HCT116 (cell line): ENCODE results near the gene SH2B2. TPM values are rescaled to one million over a fixed set of nuclear protein-coding genes. Genes with fewer than 3 reads are reported as not detected.
"Not testable (repeated sequence)": the region's sequence is repeated elsewhere in the genome, so short reads cannot be mapped to it uniquely, and the experiment has no call there.

Experiments
- ATAC-seq: fragments of 200-7000 bp; cut with Tn5 transposase; 2 replicates; pipeline ENCODE4 v1.9.1; 2020; ENCODE audit warnings: mild to moderate bottlenecking, moderate library complexity
- BruUV-seq: library from RNA; stranded (reverse); fragments of 400-500 nt; replicated peaks from 2 replicates; lab custom pipeline; 2021; lab: Mats Ljungman, UMichigan
- CTCF ChIA-PET: fragments of 300-600 bp; sonication (Branson Sonifier 250); formaldehyde crosslinking; loops from one replicate; lab custom pipeline; 2021; ENCODE audit warnings: antibody characterized with exemption; lab: Charles Lee
- POLR2A ChIA-PET: fragments of 300-600, 350-600 bp; sonication (Branson Sonifier 250); formaldehyde crosslinking; loops from one replicate; lab custom pipeline; 2021; ENCODE audit warnings: antibody characterized with exemption; lab: Charles Lee
- RAD21 ChIA-PET, 2 experiments: fragments of 300-600 bp; sonication (Branson Sonifier 250); formaldehyde crosslinking; loops; one replicate each; lab custom pipeline; 2023; ENCODE audit warnings: low total read pairs in 2 of 2; ENCODE audit not compliant: uncharacterized antibody in 2 of 2, unreplicated experiment in 2 of 2, low non-redundant PET in 1 of 2; lab: Charles Lee
- DNase-seq: peaks from one replicate; pipeline ENCODE4 v3.0.0-alpha.2; 2010; ENCODE audit warnings: low read depth, low spot score
- H2AFZ ChIP-seq: fragments of 200-600 bp; shearing (Covaris generic), sonication (generic); 2 replicates; pipeline ENCODE4 v1.6.1; 2017; ENCODE audit warnings: low read depth, mixed run types, mixed read lengths, antibody characterized with exemption, low read length; ENCODE audit not compliant: poor library complexity, severe bottlenecking
- H3K27ac ChIP-seq: 2 replicates; pipeline ENCODE4 v1.5.1; 2012; ENCODE audit warnings: low read depth, low read length
- H3K27me3 ChIP-seq: fragments of 200-600 bp; sonication (generic); 2 replicates; pipeline ENCODE4 v1.6.1; 2016; ENCODE audit warnings: mixed run types, low read length, mixed read lengths; ENCODE audit not compliant: insufficient read depth
- H3K36me3 ChIP-seq, 2 experiments: fragments of 200-500 bp in 1 of 2; fragments of 200-600 bp in 1 of 2; sonication (Bioruptor generic) in 1 of 2; sonication (generic) in 1 of 2; 2 replicates each; pipeline versions ENCODE4 v1.5.1 to v1.6.1; 2014 to 2016; ENCODE audit warnings: low read length in 2 of 2, inconsistent platforms in 1 of 2, mixed read lengths in 1 of 2, mixed run types in 1 of 2; ENCODE audit not compliant: insufficient read depth in 2 of 2, control insufficient read depth in 1 of 2
- H3K4me1 ChIP-seq, 2 experiments: fragments of 200-600 bp in 1 of 2; sonication (generic) in 1 of 2; 2 replicates each; pipeline versions ENCODE4 v1.5.1 to v1.6.1; 2012 to 2017; ENCODE audit warnings: low read length in 2 of 2, inconsistent platforms in 1 of 2, mild to moderate bottlenecking in 1 of 2, mixed read lengths in 1 of 2, mixed run types in 1 of 2, moderate library complexity in 1 of 2; ENCODE audit not compliant: insufficient read depth in 2 of 2, control insufficient read depth in 1 of 2
- H3K4me2 ChIP-seq: fragments of 200-600 bp; sonication (generic); 2 replicates; pipeline ENCODE4 v1.6.1; 2017; ENCODE audit warnings: mixed run types, low read length, mixed read lengths
- H3K4me3 ChIP-seq, 2 experiments: fragments of 200-600 bp in 1 of 2; sonication (generic) in 1 of 2; replicated peaks in 1 of 2; 2 replicates each; pipeline ENCODE4 v1.5.1; 2011 to 2016; ENCODE audit warnings: low read length in 2 of 2, control low read depth in 1 of 2, low read depth in 1 of 2, mild to moderate bottlenecking in 1 of 2, mixed read lengths in 1 of 2, mixed run types in 1 of 2
- H3K79me2 ChIP-seq: fragments of 200-600 bp; sonication (generic); 2 replicates; pipeline ENCODE4 v1.6.1; 2017; ENCODE audit warnings: mild to moderate bottlenecking, mixed run types, low read length, moderate library complexity, mixed read lengths; ENCODE audit not compliant: insufficient read depth
- H3K9ac ChIP-seq: fragments of 200-600 bp; sonication (generic); 2 replicates; pipeline ENCODE4 v1.6.1; 2016; ENCODE audit warnings: low read length, mixed read lengths
- H3K9me2 ChIP-seq: fragments of 200-600 bp; sonication (generic), shearing (Covaris generic); 2 replicates; pipeline ENCODE4 v1.6.1; 2017; ENCODE audit warnings: mixed run types, mild to moderate bottlenecking, moderate library complexity; ENCODE audit not compliant: insufficient read depth
- H3K9me3 ChIP-seq, 2 experiments: fragments of 200-500 bp in 1 of 2; fragments of 200-600 bp in 1 of 2; sonication (Bioruptor generic) in 1 of 2; sonication (generic) in 1 of 2; 2 replicates each; pipeline ENCODE4 v1.6.1; 2014 to 2017; ENCODE audit warnings: low read length in 2 of 2, mixed read lengths in 2 of 2, inconsistent platforms in 1 of 2, low read depth in 1 of 2, mild to moderate bottlenecking in 1 of 2, mixed run types in 1 of 2, moderate library complexity in 1 of 2; ENCODE audit not compliant: control insufficient read depth in 1 of 2, insufficient read depth in 1 of 2
- H4K20me1 ChIP-seq: fragments of 200-600 bp; sonication (generic), shearing (Covaris generic); 2 replicates; pipeline ENCODE4 v1.6.1; 2017; ENCODE audit warnings: mixed run types, mild to moderate bottlenecking, moderate library complexity; ENCODE audit not compliant: insufficient read depth
- intact Hi-C: fragments of 100-400 bp; cut with micrococcal nuclease; formaldehyde crosslinking; loops from 2 replicates; pipeline ENCODE4 v1.10.0; 2022
- total RNA-seq: library from RNA; stranded (reverse); gene quantifications from one replicate; pipeline ENCODE4 v1.2.1, GENCODE V29; 2021; ENCODE audit not compliant: unreplicated experiment

SH2B2 gene
- total RNA-seq, 1 experiment from 2014 or later, result 11.8 TPM

DNA sequence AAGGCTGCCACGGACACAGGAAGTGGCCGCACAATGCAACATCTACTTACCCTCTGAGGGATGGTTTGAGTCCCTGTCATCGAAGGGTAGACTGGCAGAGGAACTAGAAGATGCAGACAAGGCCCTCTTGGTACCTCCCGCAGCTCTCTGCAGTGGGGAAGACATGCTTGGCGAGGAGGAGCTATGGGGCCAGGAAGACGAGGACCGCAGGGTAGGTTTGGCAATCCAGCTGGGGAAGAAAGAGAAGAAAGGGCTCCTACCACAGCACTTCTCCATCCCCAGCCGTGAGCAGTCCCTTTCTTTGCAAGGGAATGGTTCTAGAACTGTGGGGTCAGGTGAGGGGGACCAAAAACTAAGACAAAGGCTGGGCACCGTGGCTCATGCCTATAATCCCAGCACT, 42.7 kb downstream of the SH2B2 start:
- RAD21 ChIA-PET, POLR2A ChIA-PET, H3K79me2 ChIP-seq, CTCF ChIA-PET, intact Hi-C loops, H3K4me3 ChIP-seq, H3K27me3 ChIP-seq, H3K9me2 ChIP-seq, ATAC-seq, H3K4me1 ChIP-seq, H3K27ac ChIP-seq, H3K4me2 ChIP-seq, BruUV-seq, H2AFZ ChIP-seq, DNase-seq, H3K36me3 ChIP-seq, H3K9me3 ChIP-seq, H4K20me1 ChIP-seq, H3K9ac ChIP-seq: not testable (repeated sequence)

- H3K9ac ChIP-seq, RAD21 ChIA-PET, POLR2A ChIA-PET, H3K4me1 ChIP-seq, H3K79me2 ChIP-seq, H4K20me1 ChIP-seq, ATAC-seq, CTCF ChIA-PET, BruUV-seq, H3K4me2 ChIP-seq, H3K27me3 ChIP-seq, H3K27ac ChIP-seq, H3K36me3 ChIP-seq, H2AFZ ChIP-seq, H3K9me2 ChIP-seq, intact Hi-C loops, DNase-seq, H3K4me3 ChIP-seq, H3K9me3 ChIP-seq: not testable (repeated sequence)
Observed at GRCh38 chr7:102330666-102331460, 44.2 kb downstream of the SH2B2 start.

- H3K27me3 ChIP-seq, DNase-seq, CTCF ChIA-PET, H3K27ac ChIP-seq, BruUV-seq, H3K9ac ChIP-seq, H3K79me2 ChIP-seq, H2AFZ ChIP-seq, H3K36me3 ChIP-seq, intact Hi-C loops, POLR2A ChIA-PET, H3K4me3 ChIP-seq, H4K20me1 ChIP-seq, H3K9me2 ChIP-seq, RAD21 ChIA-PET, ATAC-seq, H3K9me3 ChIP-seq, H3K4me1 ChIP-seq, H3K4me2 ChIP-seq: not testable (repeated sequence)
Observed at GRCh38 chr7:102335574-102335973, 48.9 kb downstream of the SH2B2 start.

DNA sequence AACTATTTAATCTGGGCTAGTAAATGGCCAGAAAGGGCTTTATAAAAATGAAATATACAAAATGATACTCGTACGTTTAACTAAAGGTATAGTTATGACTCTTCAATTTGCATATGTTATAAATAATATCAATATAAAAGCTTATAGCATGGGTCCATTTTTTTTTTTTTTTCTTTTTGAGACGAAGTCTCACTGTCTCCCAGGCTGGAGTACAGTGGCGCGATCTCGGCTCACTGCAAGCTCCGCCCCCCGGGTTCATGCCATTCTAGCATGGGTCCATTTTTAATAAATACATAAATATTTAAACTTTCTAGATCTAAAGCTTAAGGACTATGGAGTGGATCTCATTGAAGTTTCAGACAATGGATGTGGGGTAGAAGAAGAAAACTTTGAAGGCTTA, 50.3 kb downstream of the SH2B2 start:
- BruUV-seq, DNase-seq: not testable (repeated sequence)

More for the DNA sequence above, 50.3 kb downstream of the SH2B2 start:
- H3K9me2 ChIP-seq, H4K20me1 ChIP-seq, H3K4me3 ChIP-seq, H3K36me3 ChIP-seq, ATAC-seq, POLR2A ChIA-PET, H3K4me2 ChIP-seq, CTCF ChIA-PET, intact Hi-C loops, H3K4me1 ChIP-seq, H3K9ac ChIP-seq, H3K9me3 ChIP-seq, H3K79me2 ChIP-seq, H3K27ac ChIP-seq, H3K27me3 ChIP-seq, H2AFZ ChIP-seq, RAD21 ChIA-PET: not testable (repeated sequence)
